K562 (cell line): ENCODE data around the gene FBXO17. TPM values are rescaled to one million over a fixed set of nuclear protein-coding genes. Genes with fewer than 3 reads are reported as not detected.

ENCODE experiments used
- KDM5B ChIP-seq: fragments of 200-600 bp; sonication (generic); IDR thresholded peaks from 2 replicates; pipeline ENCODE4 v1.6.1; 2012; ENCODE audit warnings: low read depth, mild to moderate bottlenecking, moderate library complexity, low read length, control low read depth, inconsistent platforms; ENCODE audit not compliant: insufficient replicate concordance
- MAZ ChIP-seq, 2 experiments: fragments of 450-650 bp in 1 of 2; sonication (generic) in 1 of 2; formaldehyde crosslinking; IDR thresholded peaks in 1 of 2; conservative IDR thresholded peaks in 1 of 2; 2 replicates each; pipeline versions ENCODE4 v1.4.0 to v1.5.0; 2020; ENCODE audit warnings: mild to moderate bottlenecking in 1 of 2, missing genetic modification reagents in 1 of 2
- NUFIP1 ChIP-seq: fragments of 450-650 bp; IDR thresholded peaks from 2 replicates; pipeline ENCODE4 v1.6.1; 2018; ENCODE audit not compliant: partially characterized antibody
- PTRF ChIP-seq: fragments of 450-650 bp; IDR thresholded peaks from 2 replicates; pipeline ENCODE4 v1.6.1; 2016; ENCODE audit warnings: mild to moderate bottlenecking, missing genetic modification characterization, missing compliant biosample characterization
- RBFOX2 ChIP-seq: fragments of 200-400 bp; formaldehyde crosslinking; IDR thresholded peaks from 2 replicates; pipeline ENCODE4 v1.6.1; 2017; ENCODE audit warnings: low read depth, mild to moderate bottlenecking, low read length, moderate library complexity
- THAP12 ChIP-seq: fragments of 250-450 bp; sonication (Bioruptor Pico); IDR thresholded peaks from 2 replicates; pipeline ENCODE4 v1.9.0; 2021; ENCODE audit warnings: mild to moderate bottlenecking, inconsistent platforms
- ZNF232 ChIP-seq: sonication (generic); formaldehyde crosslinking; IDR thresholded peaks from 2 replicates; pipeline ENCODE4 v1.8.0; 2022; ENCODE audit warnings: mild to moderate bottlenecking, missing genetic modification reagents
- polyA plus RNA-seq, 8 experiments: library from polyadenylated mRNA; depleted of rRNA in 4 of 8; stranded (reverse) in 5 of 8; unstranded in 3 of 8; fragments of >200 nt; fragmentation: Nextera tagmentation in 2 of 8; fragmentation: Illumina TruSeq in 1 of 8; extraction: Ambion mirVana in 2 of 8; extraction: Trizol in 1 of 8; gene quantifications; 2 replicates each; pipeline versions ENCODE4 v1.2.1 to v1.2.3, GENCODE V29; 2011 to 2014; ENCODE audit warnings: inconsistent platforms in 1 of 8, missing spikeins in 1 of 8
- total RNA-seq, 7 experiments: library from RNA; depleted of rRNA in 6 of 7; stranded (reverse); fragments of >200 nt in 6 of 7; fragmentation: Illumina TruSeq in 2 of 7; extraction: Trizol in 2 of 7; gene quantifications; 2 replicates each; pipeline versions ENCODE4 v1.2.1 to v1.2.3, GENCODE V29; 2011 to 2021; ENCODE audit warnings: low replicate concordance in 1 of 7
- TF ChIP-seq, protein P1 (sequence below), 3 experiments: IDR thresholded peaks in 2 of 3; conservative IDR thresholded peaks in 1 of 3; 2 replicates each; pipeline ENCODE4 v1.5.1; 2011 to 2012; ENCODE audit warnings: low read length in 3 of 3, mild to moderate bottlenecking in 3 of 3, control low read depth in 2 of 3, improper control_type of control experiment in 1 of 3, inconsistent platforms in 1 of 3, low read depth in 1 of 3, mixed read lengths in 1 of 3, moderate library complexity in 1 of 3; ENCODE audit not compliant: insufficient read depth in 2 of 3
- TF ChIP-seq, protein P2 (sequence below): sonication (generic); formaldehyde crosslinking; IDR thresholded peaks from 2 replicates; pipeline ENCODE4 v1.8.0; 2022; ENCODE audit warnings: mild to moderate bottlenecking, missing genetic modification reagents
- TF ChIP-seq, protein P3 (sequence below): fragments of 150-350 bp; IDR thresholded peaks from 2 replicates; pipeline ENCODE4 v1.6.1; 2014; ENCODE audit warnings: low read depth, mild to moderate bottlenecking, low read length, borderline replicate concordance

Gene FBXO17
- total and polyA plus RNA-seq, 9 of the 15 experiments (the other 6 are each of a cell fraction or from before 2014, with no cell fraction given): 4.1 to 27.1 (median 19.0) TPM

- no peak for TF ChIP-seq NUFIP1
- TF ChIP-seq, protein P1, sequence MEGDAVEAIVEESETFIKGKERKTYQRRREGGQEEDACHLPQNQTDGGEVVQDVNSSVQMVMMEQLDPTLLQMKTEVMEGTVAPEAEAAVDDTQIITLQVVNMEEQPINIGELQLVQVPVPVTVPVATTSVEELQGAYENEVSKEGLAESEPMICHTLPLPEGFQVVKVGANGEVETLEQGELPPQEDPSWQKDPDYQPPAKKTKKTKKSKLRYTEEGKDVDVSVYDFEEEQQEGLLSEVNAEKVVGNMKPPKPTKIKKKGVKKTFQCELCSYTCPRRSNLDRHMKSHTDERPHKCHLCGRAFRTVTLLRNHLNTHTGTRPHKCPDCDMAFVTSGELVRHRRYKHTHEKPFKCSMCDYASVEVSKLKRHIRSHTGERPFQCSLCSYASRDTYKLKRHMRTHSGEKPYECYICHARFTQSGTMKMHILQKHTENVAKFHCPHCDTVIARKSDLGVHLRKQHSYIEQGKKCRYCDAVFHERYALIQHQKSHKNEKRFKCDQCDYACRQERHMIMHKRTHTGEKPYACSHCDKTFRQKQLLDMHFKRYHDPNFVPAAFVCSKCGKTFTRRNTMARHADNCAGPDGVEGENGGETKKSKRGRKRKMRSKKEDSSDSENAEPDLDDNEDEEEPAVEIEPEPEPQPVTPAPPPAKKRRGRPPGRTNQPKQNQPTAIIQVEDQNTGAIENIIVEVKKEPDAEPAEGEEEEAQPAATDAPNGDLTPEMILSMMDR (IDR thresholded peaks at IDR 0.05 in 2 of 3, conservative IDR thresholded peaks at IDR 0.05 in 1 of 3; ENCODE audit: insufficient read depth in 2 of 3, low read depth in 1 of 3, low read length in 3 of 3): peak; percentile 42 to 51 (median 47); a peak in 4 of 6 replicates
- no peak for TF ChIP-seq ZNF232 (CRISPR knock-in tag)
- TF ChIP-seq, protein P2, sequence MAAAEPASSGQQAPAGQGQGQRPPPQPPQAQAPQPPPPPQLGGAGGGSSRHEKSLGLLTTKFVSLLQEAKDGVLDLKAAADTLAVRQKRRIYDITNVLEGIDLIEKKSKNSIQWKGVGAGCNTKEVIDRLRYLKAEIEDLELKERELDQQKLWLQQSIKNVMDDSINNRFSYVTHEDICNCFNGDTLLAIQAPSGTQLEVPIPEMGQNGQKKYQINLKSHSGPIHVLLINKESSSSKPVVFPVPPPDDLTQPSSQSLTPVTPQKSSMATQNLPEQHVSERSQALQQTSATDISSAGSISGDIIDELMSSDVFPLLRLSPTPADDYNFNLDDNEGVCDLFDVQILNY (CRISPR knock-in tag): no peak
- TF ChIP-seq THAP12 (CRISPR knock-in tag): 0 out of 2 replicates have a peak, but pooled peaks have one; percentile 15
- TF ChIP-seq, protein P3, sequence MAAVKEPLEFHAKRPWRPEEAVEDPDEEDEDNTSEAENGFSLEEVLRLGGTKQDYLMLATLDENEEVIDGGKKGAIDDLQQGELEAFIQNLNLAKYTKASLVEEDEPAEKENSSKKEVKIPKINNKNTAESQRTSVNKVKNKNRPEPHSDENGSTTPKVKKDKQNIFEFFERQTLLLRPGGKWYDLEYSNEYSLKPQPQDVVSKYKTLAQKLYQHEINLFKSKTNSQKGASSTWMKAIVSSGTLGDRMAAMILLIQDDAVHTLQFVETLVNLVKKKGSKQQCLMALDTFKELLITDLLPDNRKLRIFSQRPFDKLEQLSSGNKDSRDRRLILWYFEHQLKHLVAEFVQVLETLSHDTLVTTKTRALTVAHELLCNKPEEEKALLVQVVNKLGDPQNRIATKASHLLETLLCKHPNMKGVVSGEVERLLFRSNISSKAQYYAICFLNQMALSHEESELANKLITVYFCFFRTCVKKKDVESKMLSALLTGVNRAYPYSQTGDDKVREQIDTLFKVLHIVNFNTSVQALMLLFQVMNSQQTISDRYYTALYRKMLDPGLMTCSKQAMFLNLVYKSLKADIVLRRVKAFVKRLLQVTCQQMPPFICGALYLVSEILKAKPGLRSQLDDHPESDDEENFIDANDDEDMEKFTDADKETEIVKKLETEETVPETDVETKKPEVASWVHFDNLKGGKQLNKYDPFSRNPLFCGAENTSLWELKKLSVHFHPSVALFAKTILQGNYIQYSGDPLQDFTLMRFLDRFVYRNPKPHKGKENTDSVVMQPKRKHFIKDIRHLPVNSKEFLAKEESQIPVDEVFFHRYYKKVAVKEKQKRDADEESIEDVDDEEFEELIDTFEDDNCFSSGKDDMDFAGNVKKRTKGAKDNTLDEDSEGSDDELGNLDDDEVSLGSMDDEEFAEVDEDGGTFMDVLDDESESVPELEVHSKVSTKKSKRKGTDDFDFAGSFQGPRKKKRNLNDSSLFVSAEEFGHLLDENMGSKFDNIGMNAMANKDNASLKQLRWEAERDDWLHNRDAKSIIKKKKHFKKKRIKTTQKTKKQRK: no peak
- peak; percentile 54 for TF ChIP-seq RBFOX2
- no peak for TF ChIP-seq KDM5B
- TF ChIP-seq PTRF: no peak
- TF ChIP-seq MAZ (CRISPR knock-in tag; conservative IDR thresholded peaks at IDR 0.05 in 1 of 2, IDR thresholded peaks at IDR 0.05 in 1 of 2): no peak
Observed at GRCh38 chr19:38932425-38933179, 42.9 kb downstream of the FBXO17 start (continued).
